GM10847 (cell line): ENCODE results near the gene NFIA.

Experiments used
- POLR2A ChIP-seq: IDR thresholded peaks from 2 replicates; pipeline ENCODE4 v1.6.1; 2011; ENCODE audit not compliant: insufficient read length; ENCODE audit errors: extremely low read depth

The NFIA gene

GRCh38 chr1:61123326-61123725, 41.0 kb downstream of the NFIA start:
- no peak for TF ChIP-seq POLR2A

DNA sequence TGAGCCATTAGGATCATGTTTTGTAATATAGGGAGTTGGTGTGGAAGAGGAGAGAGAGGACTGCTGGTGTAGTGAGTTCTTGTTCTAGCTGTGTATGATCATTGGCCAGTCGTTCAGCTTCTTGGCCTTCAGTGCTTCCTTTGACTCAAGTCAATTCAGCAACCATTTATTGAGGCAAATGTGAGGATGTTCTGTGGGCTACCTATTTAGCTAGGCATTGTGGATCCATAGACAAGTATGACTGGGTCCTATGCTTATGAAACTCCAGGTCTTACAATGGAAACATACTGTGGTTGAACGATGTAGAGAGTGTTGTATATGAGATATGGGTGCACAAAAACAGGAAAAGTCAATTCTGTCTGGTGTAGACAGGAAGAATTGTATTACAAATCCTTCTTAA, 41.7 kb downstream of the NFIA start:
- TF ChIP-seq POLR2A = no peak

- TF ChIP-seq POLR2A = no peak
Observed at GRCh38 chr1:61124696-61125095, 42.3 kb downstream of the NFIA start.

- TF ChIP-seq POLR2A = no peak
Observed at GRCh38 chr1:61125263-61125662, 42.9 kb downstream of the NFIA start.

DNA sequence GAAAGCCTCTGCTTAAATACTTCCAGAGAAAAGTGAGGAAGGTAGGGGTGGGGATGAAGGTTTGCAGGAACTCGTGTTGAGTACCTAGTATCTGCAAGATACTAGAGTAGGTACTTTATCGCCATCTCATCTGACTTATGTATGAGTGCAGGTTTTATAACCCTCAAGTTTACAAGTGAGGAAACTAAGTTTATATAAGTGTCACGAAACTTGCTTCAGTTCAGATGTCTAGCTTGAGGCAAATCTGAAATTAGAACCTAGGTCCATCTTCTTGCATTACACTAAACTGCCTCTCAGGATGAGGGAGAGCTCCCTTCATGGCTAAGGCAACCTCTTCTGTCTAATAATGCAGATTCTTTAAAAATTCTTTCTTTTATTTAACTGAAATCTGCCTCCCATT, 43.5 kb downstream of the NFIA start:
- no peak for TF ChIP-seq POLR2A

- TF ChIP-seq POLR2A = no peak
Observed at GRCh38 chr1:61130338-61131000, 48.1 kb downstream of the NFIA start.

GRCh38 chr1:61131248-61131647, 48.9 kb downstream of the NFIA start:
- TF ChIP-seq POLR2A = no peak

DNA sequence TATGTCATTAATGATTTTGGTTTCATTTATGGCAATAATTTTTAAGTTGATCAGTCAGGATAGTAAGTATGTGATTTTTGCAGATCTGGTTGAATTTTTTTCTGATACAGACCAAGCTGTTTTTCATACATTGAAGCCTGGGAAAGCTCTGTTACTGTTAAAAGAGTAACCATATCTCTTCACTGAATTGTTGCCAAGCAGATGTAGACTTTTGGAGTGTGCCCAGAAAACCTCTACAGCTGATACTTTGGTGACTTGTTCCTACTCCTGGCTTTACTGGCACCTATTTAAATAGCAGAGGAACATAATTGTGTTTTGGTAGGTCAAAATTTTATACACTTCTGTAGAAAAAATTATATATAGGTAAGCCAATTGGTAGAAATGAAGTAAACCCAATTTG, 49.4 kb downstream of the NFIA start:
- TF ChIP-seq POLR2A = no peak

DNA sequence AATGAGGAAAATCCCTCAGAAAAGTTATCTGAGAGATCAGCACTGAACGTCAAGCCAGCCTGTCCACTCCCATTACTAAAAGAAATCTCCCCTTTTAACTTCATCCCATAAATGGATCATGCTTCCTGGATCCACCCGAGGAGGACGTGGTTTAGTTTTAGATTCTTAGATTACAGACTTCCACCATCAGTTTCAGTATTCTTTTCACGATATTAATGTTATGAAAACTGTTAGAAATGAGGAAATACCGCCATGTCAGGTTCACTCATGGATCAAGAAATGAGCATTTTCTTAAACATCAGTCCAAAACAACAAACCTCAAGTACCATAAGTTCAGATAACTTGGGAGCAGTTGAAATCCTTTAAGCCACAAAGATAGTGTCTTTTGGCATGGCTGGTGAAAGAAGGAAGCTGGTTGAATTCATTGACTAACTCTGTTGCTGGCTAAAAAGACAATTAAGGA, 49.8 kb downstream of the NFIA start:
- no peak for TF ChIP-seq POLR2A

DNA sequence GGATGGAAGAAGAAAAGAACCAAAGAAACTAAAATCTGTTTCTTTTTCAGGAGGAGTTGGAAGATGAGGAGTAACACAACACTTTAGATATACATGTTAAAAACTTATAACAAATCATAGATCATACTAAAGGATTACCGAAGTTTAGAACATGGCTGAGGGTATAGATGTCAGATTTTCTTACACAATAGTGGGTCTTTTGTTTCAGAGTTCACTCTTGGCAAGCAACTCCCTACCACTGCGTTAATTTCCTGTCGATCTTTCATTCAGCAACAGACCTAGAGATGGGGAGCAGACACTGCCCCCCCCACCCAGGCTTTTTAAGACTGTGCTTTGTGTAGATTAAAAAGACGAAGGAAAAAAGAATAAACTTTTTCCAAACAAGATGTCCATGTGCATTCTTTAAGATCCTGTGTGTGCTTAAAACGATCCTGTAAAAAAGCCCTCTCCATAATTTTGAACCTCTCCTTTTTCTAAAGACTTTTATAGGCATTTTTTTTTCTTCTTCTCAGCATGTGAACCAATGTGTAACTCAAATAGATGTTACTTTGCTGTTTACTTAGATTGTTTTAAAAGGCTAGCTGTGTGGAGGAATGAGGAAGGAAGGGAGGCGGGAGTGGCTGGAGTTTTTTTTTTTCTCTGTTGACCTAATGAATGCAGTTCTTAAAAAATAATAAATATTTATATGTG, 50.4 kb downstream of the NFIA start:
- TF ChIP-seq POLR2A = no peak

DNA sequence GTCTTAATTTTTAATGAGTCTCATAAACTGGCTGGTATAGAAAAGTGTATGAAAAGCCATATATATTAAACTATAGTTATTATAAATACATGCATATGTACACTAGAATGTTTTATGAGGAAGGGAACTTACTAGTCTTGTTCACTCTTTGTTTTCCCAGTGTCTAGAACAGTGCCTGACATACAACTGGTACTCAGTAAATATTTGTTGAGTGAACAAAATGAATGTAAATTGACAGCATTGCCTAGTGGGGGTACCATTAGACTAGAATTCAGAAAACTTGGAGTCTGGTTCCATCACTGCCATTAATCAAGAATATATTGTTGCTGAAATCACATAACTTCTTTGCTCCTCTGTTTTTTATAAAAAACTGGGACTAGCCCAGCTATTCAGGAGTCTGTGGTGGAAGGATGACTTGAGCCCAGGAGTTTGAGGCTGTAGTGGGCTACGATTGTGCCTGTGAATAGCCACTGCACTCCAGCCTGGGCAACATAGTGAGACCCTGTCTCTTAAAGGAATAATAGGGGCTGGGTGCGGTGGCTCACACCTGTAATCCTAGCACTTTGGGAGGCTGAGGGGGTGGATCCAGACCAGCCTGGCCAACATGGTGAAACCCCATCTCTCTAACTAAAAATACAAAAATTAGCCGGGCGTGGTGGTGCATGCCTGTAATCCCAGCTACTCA, 51.1 kb downstream of the NFIA start:
- no peak for TF ChIP-seq POLR2A

- TF ChIP-seq POLR2A = no peak
Observed at GRCh38 chr1:61135291-61135690, 52.9 kb downstream of the NFIA start.

GRCh38 chr1:61138305-61138704, 55.9 kb downstream of the NFIA start:
- no peak for TF ChIP-seq POLR2A

GRCh38 chr1:61138921-61139774, 56.8 kb downstream of the NFIA start:
- no peak for TF ChIP-seq POLR2A
